K562 (cell line): ENCODE results near the gene CCDC187. TPM values are rescaled to one million over a fixed set of nuclear protein-coding genes. Genes with fewer than 3 reads are reported as not detected.

Experiments used
- CBX2 ChIP-seq: fragments of 200-600 bp; sonication (generic); IDR thresholded peaks from one replicate; pipeline ENCODE4 v1.6.1; 2012; ENCODE audit warnings: mild to moderate bottlenecking, low read length, inconsistent platforms; ENCODE audit not compliant: insufficient read depth, poor library complexity, severe bottlenecking
- CEBPB ChIP-seq: fragments of 450-650 bp; IDR thresholded peaks from 2 replicates; pipeline ENCODE4 v1.6.1; 2016; ENCODE audit warnings: missing genetic modification characterization, missing compliant biosample characterization
- CTBP1 ChIP-seq: fragments of 450-650 bp; IDR thresholded peaks from 2 replicates; pipeline ENCODE4 v1.6.1; 2016; ENCODE audit warnings: borderline replicate concordance
- HNRNPL ChIP-seq: fragments of 200-400 bp; formaldehyde crosslinking; IDR thresholded peaks from 2 replicates; pipeline ENCODE4 v1.6.1; 2017; ENCODE audit warnings: low read depth, mild to moderate bottlenecking, low read length
- MCM3 ChIP-seq: fragments of 450-650 bp; IDR thresholded peaks from 2 replicates; pipeline ENCODE4 v1.6.1; 2016
- SRF ChIP-seq, 2 experiments: fragments of 250-450, 450-650 bp in 1 of 2; sonication (Bioruptor Pico) in 1 of 2; sonication (generic) in 1 of 2; formaldehyde crosslinking; IDR thresholded peaks; 2 replicates each; pipeline versions ENCODE4 v1.5.0 to v1.5.1; 2020 to 2022; ENCODE audit warnings: mild to moderate bottlenecking in 1 of 2, missing genetic modification reagents in 1 of 2
- TAF1 ChIP-seq: IDR thresholded peaks from 2 replicates; pipeline ENCODE4 v1.6.1; 2011; ENCODE audit warnings: mild to moderate bottlenecking, low read length, moderate library complexity; ENCODE audit not compliant: insufficient read depth, control insufficient read depth, severe bottlenecking; ENCODE audit errors: extremely low read depth
- TAL1 ChIP-seq: fragments of 450-650 bp; IDR thresholded peaks from 2 replicates; pipeline ENCODE4 v1.6.1; 2016; ENCODE audit warnings: mild to moderate bottlenecking
- ZBTB17 ChIP-seq: fragments of 450-650 bp; formaldehyde crosslinking; IDR thresholded peaks from 2 replicates; pipeline ENCODE4 v1.4.0; 2020; ENCODE audit warnings: mild to moderate bottlenecking
- polyA plus RNA-seq, 8 experiments: library from polyadenylated mRNA; depleted of rRNA in 4 of 8; stranded (reverse) in 5 of 8; unstranded in 3 of 8; fragments of >200 nt; fragmentation: Nextera tagmentation in 2 of 8; fragmentation: Illumina TruSeq in 1 of 8; extraction: Ambion mirVana in 2 of 8; extraction: Trizol in 1 of 8; gene quantifications; 2 replicates each; pipeline versions ENCODE4 v1.2.1 to v1.2.3, GENCODE V29; 2011 to 2014; ENCODE audit warnings: inconsistent platforms in 1 of 8, missing spikeins in 1 of 8
- total RNA-seq, 7 experiments: library from RNA; depleted of rRNA in 6 of 7; stranded (reverse); fragments of >200 nt in 6 of 7; fragmentation: Illumina TruSeq in 2 of 7; extraction: Trizol in 2 of 7; gene quantifications; 2 replicates each; pipeline versions ENCODE4 v1.2.1 to v1.2.3, GENCODE V29; 2011 to 2021; ENCODE audit warnings: low replicate concordance in 1 of 7
- TF ChIP-seq, protein P1 (sequence below), 2 experiments: fragments of 150-350 bp in 1 of 2; IDR thresholded peaks; 2 replicates each; pipeline ENCODE4 v1.6.1; 2012 to 2016; ENCODE audit warnings: low read depth in 2 of 2, low read length in 2 of 2, mild to moderate bottlenecking in 1 of 2, moderate library complexity in 1 of 2
- TF ChIP-seq, protein P2 (sequence below), 2 experiments: fragments of 250-450 bp in 1 of 2; fragments of 450-650 bp in 1 of 2; sonication (Bioruptor Pico) in 1 of 2; IDR thresholded peaks; 2 replicates each; pipeline versions ENCODE4 v1.6.1 to v1.8.0; 2016 to 2021; ENCODE audit warnings: mild to moderate bottlenecking in 2 of 2, moderate library complexity in 2 of 2, missing compliant biosample characterization in 1 of 2, missing genetic modification characterization in 1 of 2
- TF ChIP-seq, protein P3 (sequence below): fragments of 250-450 bp; sonication (Bioruptor Pico); IDR thresholded peaks from 2 replicates; pipeline ENCODE4 v1.4.0; 2020
- TF ChIP-seq, protein P4 (sequence below): fragments of 450-650 bp; IDR thresholded peaks from 2 replicates; pipeline ENCODE4 v1.6.1; 2016; ENCODE audit warnings: low read depth, mild to moderate bottlenecking, moderate library complexity

Gene CCDC187
- total and polyA plus RNA-seq, 9 of the 15 experiments (the other 6 are each of a cell fraction or from before 2014, with no cell fraction given) = not detected

DNA sequence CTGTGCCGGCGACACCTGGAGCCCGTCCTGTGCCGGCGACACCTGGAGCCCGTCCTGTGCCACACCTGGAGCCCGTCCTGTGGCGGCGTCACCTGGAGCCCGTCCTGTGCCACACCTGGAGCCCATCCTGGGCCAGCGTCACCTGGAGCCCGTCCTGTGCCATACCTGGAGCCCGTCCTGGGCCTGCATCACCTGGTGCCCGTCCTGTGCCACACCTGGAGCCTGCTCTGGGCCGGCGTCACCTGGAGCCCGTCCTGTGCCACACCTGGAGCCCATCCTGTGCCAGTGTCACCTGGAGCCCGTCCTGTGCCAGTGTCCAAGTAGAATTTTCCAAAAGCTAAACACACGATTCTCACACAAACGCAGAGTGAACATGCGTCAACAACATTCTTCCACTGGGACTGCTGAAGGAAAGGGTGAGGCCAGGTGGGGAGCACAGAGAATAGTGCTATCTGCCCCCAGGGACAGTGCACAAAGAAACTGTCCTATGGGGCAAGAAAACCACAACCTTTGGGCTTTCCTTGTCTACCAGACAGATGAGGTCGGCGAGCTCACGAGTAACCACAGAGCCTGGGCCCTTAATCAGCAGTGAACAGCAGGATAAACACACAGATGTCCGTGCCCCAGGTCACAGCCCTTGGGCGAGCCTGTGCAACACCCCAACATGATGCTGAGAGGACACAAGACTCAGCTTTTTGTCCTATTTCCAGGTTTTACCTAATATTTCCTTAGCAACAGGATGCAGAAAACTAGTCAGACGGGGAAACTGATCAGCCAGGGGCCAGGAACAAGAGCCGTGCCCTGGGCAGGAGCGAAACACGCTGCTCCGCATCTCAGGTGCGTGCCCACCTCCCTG lies 66.2 kb downstream of the CCDC187 start (continued):
- TF ChIP-seq, protein P1, sequence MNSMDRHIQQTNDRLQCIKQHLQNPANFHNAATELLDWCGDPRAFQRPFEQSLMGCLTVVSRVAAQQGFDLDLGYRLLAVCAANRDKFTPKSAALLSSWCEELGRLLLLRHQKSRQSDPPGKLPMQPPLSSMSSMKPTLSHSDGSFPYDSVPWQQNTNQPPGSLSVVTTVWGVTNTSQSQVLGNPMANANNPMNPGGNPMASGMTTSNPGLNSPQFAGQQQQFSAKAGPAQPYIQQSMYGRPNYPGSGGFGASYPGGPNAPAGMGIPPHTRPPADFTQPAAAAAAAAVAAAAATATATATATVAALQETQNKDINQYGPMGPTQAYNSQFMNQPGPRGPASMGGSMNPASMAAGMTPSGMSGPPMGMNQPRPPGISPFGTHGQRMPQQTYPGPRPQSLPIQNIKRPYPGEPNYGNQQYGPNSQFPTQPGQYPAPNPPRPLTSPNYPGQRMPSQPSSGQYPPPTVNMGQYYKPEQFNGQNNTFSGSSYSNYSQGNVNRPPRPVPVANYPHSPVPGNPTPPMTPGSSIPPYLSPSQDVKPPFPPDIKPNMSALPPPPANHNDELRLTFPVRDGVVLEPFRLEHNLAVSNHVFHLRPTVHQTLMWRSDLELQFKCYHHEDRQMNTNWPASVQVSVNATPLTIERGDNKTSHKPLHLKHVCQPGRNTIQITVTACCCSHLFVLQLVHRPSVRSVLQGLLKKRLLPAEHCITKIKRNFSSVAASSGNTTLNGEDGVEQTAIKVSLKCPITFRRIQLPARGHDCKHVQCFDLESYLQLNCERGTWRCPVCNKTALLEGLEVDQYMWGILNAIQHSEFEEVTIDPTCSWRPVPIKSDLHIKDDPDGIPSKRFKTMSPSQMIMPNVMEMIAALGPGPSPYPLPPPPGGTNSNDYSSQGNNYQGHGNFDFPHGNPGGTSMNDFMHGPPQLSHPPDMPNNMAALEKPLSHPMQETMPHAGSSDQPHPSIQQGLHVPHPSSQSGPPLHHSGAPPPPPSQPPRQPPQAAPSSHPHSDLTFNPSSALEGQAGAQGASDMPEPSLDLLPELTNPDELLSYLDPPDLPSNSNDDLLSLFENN (IDR thresholded peaks at IDR 0.05; ENCODE audit: low read depth in 2 of 2, low read length in 2 of 2) = peak in 1 of 2 experiments; percentile 79; a peak in 2 of 4 replicates
- TF ChIP-seq CTBP1 = peak; percentile 59; the same call in 1 of the 2 replicates
- peak; percentile 27 for TF ChIP-seq TAF1
- TF ChIP-seq TAL1 = peak; percentile 92
- TF ChIP-seq HNRNPL = 0 out of 2 replicates have a peak, but pooled peaks have one; percentile 51
- TF ChIP-seq, protein P2, sequence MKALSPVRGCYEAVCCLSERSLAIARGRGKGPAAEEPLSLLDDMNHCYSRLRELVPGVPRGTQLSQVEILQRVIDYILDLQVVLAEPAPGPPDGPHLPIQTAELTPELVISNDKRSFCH (CRISPR knock-in tag; IDR thresholded peaks at IDR 0.05) = no peak
- TF ChIP-seq, protein P2 (tag; IDR thresholded peaks at IDR 0.05) = peak; percentile 88
- TF ChIP-seq ZBTB17 (CRISPR knock-in tag) = no peak
- TF ChIP-seq CEBPB (tag) = peak; percentile 76
- TF ChIP-seq, protein P3, sequence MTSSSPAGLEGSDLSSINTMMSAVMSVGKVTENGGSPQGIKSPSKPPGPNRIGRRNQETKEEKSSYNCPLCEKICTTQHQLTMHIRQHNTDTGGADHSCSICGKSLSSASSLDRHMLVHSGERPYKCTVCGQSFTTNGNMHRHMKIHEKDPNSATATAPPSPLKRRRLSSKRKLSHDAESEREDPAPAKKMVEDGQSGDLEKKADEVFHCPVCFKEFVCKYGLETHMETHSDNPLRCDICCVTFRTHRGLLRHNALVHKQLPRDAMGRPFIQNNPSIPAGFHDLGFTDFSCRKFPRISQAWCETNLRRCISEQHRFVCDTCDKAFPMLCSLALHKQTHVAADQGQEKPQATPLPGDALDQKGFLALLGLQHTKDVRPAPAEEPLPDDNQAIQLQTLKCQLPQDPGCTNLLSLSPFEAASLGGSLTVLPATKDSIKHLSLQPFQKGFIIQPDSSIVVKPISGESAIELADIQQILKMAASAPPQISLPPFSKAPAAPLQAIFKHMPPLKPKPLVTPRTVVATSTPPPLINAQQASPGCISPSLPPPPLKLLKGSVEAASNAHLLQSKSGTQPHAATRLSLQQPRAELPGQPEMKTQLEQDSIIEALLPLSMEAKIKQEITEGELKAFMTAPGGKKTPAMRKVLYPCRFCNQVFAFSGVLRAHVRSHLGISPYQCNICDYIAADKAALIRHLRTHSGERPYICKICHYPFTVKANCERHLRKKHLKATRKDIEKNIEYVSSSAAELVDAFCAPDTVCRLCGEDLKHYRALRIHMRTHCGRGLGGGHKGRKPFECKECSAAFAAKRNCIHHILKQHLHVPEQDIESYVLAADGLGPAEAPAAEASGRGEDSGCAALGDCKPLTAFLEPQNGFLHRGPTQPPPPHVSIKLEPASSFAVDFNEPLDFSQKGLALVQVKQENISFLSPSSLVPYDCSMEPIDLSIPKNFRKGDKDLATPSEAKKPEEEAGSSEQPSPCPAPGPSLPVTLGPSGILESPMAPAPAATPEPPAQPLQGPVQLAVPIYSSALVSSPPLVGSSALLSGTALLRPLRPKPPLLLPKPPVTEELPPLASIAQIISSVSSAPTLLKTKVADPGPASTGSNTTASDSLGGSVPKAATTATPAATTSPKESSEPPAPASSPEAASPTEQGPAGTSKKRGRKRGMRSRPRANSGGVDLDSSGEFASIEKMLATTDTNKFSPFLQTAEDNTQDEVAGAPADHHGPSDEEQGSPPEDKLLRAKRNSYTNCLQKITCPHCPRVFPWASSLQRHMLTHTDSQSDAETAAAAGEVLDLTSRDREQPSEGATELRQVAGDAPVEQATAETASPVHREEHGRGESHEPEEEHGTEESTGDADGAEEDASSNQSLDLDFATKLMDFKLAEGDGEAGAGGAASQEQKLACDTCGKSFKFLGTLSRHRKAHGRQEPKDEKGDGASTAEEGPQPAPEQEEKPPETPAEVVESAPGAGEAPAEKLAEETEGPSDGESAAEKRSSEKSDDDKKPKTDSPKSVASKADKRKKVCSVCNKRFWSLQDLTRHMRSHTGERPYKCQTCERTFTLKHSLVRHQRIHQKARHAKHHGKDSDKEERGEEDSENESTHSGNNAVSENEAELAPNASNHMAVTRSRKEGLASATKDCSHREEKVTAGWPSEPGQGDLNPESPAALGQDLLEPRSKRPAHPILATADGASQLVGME (CRISPR knock-in tag) = 0 out of 2 replicates have a peak, but pooled peaks have one; percentile 17
- no peak for TF ChIP-seq CBX2
- TF ChIP-seq MCM3 = no peak
- TF ChIP-seq, protein P4, sequence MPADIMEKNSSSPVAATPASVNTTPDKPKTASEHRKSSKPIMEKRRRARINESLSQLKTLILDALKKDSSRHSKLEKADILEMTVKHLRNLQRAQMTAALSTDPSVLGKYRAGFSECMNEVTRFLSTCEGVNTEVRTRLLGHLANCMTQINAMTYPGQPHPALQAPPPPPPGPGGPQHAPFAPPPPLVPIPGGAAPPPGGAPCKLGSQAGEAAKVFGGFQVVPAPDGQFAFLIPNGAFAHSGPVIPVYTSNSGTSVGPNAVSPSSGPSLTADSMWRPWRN = no peak
- TF ChIP-seq SRF (CRISPR knock-in tag; IDR thresholded peaks at IDR 0.05) = no peak
